Bronchial epithelial cell (primary cell): ENCODE data around the gene HBP1. TPM values are rescaled to one million over a fixed set of nuclear protein-coding genes. Genes with fewer than 3 reads are reported as not detected.

Experiments
- DNase-seq: peaks from one replicate; pipeline ENCODE4 v3.0.0-alpha.2; 2010; ENCODE audit warnings: low read depth
- FAIRE-seq: peaks from 2 replicates; lab custom pipeline; 2011; peaks lifted over from hg19 to GRCh38; lab: Jason Lieb, UNC
- H3K27me3 ChIP-seq: 2 replicates; pipeline ENCODE4 v1.5.1; 2011; ENCODE audit warnings: low read length; ENCODE audit not compliant: control insufficient read depth, insufficient read depth
- H3K36me3 ChIP-seq: 2 replicates; pipeline ENCODE4 v1.5.1; 2011; ENCODE audit warnings: low read length; ENCODE audit not compliant: control insufficient read depth, insufficient read depth
- H3K4me3 ChIP-seq: 2 replicates; pipeline ENCODE4 v1.5.1; 2011; ENCODE audit warnings: mild to moderate bottlenecking, low read depth, low read length, control low read depth
- total RNA-seq: library from RNA; depleted of rRNA; stranded (reverse); fragments of >200 nt; gene quantifications from 2 replicates; pipeline ENCODE4 v1.2.1, GENCODE V29; 2014
- TF ChIP-seq, protein P1 (sequence below): IDR thresholded peaks from 2 replicates; pipeline ENCODE4 v1.5.1; 2011; ENCODE audit warnings: mild to moderate bottlenecking, moderate library complexity, low read length, control low read depth, inconsistent platforms; ENCODE audit not compliant: insufficient read depth, severe bottlenecking

HBP1 gene
- total RNA-seq, 1 donor from 2014 or later, result 69.5 TPM

DNA sequence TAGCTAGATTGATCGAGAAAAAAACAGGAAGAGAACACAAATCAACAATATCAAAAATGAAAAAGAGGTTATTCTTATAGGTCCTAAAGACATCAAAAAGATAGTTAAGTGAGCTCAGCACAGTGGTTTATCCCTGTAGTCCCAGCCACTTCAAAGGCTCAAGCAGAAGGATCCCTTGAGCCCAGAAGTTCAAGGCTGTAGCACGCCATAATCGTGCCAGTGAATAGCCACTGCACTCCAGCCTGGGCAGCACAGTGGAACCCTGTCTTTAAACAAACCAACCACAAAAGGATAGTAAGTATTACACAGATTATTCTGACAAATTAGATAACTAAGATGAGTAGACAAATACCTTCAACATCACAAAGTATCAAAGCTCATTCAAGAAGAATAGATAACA lies 83.2 kb downstream of the HBP1 start:
- no peaks in the 10 kb centered on the region for H3K36me3 ChIP-seq
- no peaks in the 10 kb centered on the region for H3K27me3 ChIP-seq
- TF ChIP-seq, protein P1, sequence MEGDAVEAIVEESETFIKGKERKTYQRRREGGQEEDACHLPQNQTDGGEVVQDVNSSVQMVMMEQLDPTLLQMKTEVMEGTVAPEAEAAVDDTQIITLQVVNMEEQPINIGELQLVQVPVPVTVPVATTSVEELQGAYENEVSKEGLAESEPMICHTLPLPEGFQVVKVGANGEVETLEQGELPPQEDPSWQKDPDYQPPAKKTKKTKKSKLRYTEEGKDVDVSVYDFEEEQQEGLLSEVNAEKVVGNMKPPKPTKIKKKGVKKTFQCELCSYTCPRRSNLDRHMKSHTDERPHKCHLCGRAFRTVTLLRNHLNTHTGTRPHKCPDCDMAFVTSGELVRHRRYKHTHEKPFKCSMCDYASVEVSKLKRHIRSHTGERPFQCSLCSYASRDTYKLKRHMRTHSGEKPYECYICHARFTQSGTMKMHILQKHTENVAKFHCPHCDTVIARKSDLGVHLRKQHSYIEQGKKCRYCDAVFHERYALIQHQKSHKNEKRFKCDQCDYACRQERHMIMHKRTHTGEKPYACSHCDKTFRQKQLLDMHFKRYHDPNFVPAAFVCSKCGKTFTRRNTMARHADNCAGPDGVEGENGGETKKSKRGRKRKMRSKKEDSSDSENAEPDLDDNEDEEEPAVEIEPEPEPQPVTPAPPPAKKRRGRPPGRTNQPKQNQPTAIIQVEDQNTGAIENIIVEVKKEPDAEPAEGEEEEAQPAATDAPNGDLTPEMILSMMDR, result no peak
- no peak overlapping the region for H3K4me3 ChIP-seq
- FAIRE-seq, result no peak
- no peak for DNase-seq

Other genes with a start within 250 kb of the HBP1 start
- 0.26 TPM in 1 of 2 replicates, not detected in the other for gene PRKAR2B, start 124.3 kb upstream of the HBP1 start, total RNA-seq